NCI-H2227 (cell line): ENCODE measurements around the gene NINJ1.
"Not testable (repeated sequence)": the region's sequence is repeated elsewhere in the genome, so short reads cannot be mapped to it uniquely, and the experiment has no call there.

Experiments
- DNase-seq: peaks from one replicate; lab custom pipeline; 2025; ENCODE audit not compliant: unreplicated experiment; lab: John Stamatoyannopoulos, UW

NINJ1 gene

GRCh38 chr9:93119953-93120845 is 13.9 kb downstream of the NINJ1 start:
- no peak for DNase-seq

- no peak for DNase-seq
Measured at GRCh38 chr9:93119703-93119952, 14.4 kb downstream of the NINJ1 start.

- no peak for DNase-seq
Measured at GRCh38 chr9:93118863-93119702, 15.0 kb downstream of the NINJ1 start.

- no peak for DNase-seq
Measured at GRCh38 chr9:93117924-93118862, 15.9 kb downstream of the NINJ1 start.

GRCh38 chr9:93117521-93117920 is 16.5 kb downstream of the NINJ1 start:
- not testable (repeated sequence) for DNase-seq

GRCh38 chr9:93116072-93116961 is 17.7 kb downstream of the NINJ1 start:
- DNase-seq, result no peak

GRCh38 chr9:93115486-93116071 is 18.5 kb downstream of the NINJ1 start:
- no peak for DNase-seq

- no peak for DNase-seq
Measured at GRCh38 chr9:93114984-93115335, 19.1 kb downstream of the NINJ1 start.

GRCh38 chr9:93114169-93114983 is 19.7 kb downstream of the NINJ1 start:
- no peak for DNase-seq

- no peak for DNase-seq
Measured at GRCh38 chr9:93112864-93113389, 21.1 kb downstream of the NINJ1 start.

GRCh38 chr9:93112116-93112863 is 21.8 kb downstream of the NINJ1 start:
- DNase-seq, result no peak

GRCh38 chr9:93111371-93112115 is 22.5 kb downstream of the NINJ1 start:
- DNase-seq, result no peak

GRCh38 chr9:93111001-93111370 is 23.1 kb downstream of the NINJ1 start:
- no peak for DNase-seq

GRCh38 chr9:93110311-93110855 is 23.7 kb downstream of the NINJ1 start:
- DNase-seq, result no peak

GRCh38 chr9:93108291-93109041 is 25.6 kb downstream of the NINJ1 start:
- no peak for DNase-seq

- no peak for DNase-seq
Measured at GRCh38 chr9:93107825-93108161, 26.3 kb downstream of the NINJ1 start.
